T-helper 9 cell (primary cell): ENCODE results near the gene TYW1B.
"Not testable (repeated sequence)": the region's sequence is repeated elsewhere in the genome, so short reads cannot be mapped to it uniquely, and the experiment has no call there.

Experiments
- DNase-seq: peaks from one replicate; pipeline ENCODE4 v3.0.0-alpha.2; 2020

TYW1B gene

GRCh38 chr7:72690177-72690576, 137.8 kb downstream of the TYW1B start:
- DNase-seq, result not testable (repeated sequence)

GRCh38 chr7:72689344-72689743, 138.7 kb downstream of the TYW1B start:
- DNase-seq, result not testable (repeated sequence)

GRCh38 chr7:72681211-72681610, 146.8 kb downstream of the TYW1B start:
- not testable (repeated sequence) for DNase-seq

GRCh38 chr7:72676880-72677279, 151.1 kb downstream of the TYW1B start:
- not testable (repeated sequence) for DNase-seq

GRCh38 chr7:72676086-72676690, 151.8 kb downstream of the TYW1B start:
- not testable (repeated sequence) for DNase-seq

GRCh38 chr7:72675686-72676085, 152.3 kb downstream of the TYW1B start:
- DNase-seq, result not testable (repeated sequence)

GRCh38 chr7:72674394-72674793, 153.6 kb downstream of the TYW1B start:
- no peak for DNase-seq

- DNase-seq, result not testable (repeated sequence)
Measured at GRCh38 chr7:72670850-72671249, 157.2 kb downstream of the TYW1B start.

- DNase-seq, result not testable (repeated sequence)
Measured at GRCh38 chr7:72668435-72668834, 159.6 kb downstream of the TYW1B start.

GRCh38 chr7:72667049-72667448, 161.0 kb downstream of the TYW1B start:
- DNase-seq, result not testable (repeated sequence)

GRCh38 chr7:72648574-72648973, 179.4 kb downstream of the TYW1B start:
- DNase-seq, result not testable (repeated sequence)

GRCh38 chr7:72643708-72644107, 184.3 kb downstream of the TYW1B start:
- not testable (repeated sequence) for DNase-seq

- DNase-seq, result not testable (repeated sequence)
Measured at GRCh38 chr7:72641485-72642248, 186.3 kb downstream of the TYW1B start.

GRCh38 chr7:72640740-72641139, 187.3 kb downstream of the TYW1B start:
- not testable (repeated sequence) for DNase-seq

GRCh38 chr7:72635273-72635908, 192.6 kb downstream of the TYW1B start:
- not testable (repeated sequence) for DNase-seq

- DNase-seq, result not testable (repeated sequence)
Measured at GRCh38 chr7:72632765-72633292, 195.2 kb downstream of the TYW1B start.

GRCh38 chr7:72628375-72628774, 199.6 kb downstream of the TYW1B start:
- not testable (repeated sequence) for DNase-seq

- DNase-seq, result not testable (repeated sequence)
Measured at GRCh38 chr7:72626428-72627011, 201.5 kb downstream of the TYW1B start.

GRCh38 chr7:72625721-72626423, 202.1 kb downstream of the TYW1B start:
- DNase-seq, result not testable (repeated sequence)

- no peak for DNase-seq
Measured at GRCh38 chr7:72622532-72622931, 205.5 kb downstream of the TYW1B start.

- not testable (repeated sequence) for DNase-seq
Measured at GRCh38 chr7:72621761-72622187, 206.2 kb downstream of the TYW1B start.

- not testable (repeated sequence) for DNase-seq
Measured at GRCh38 chr7:72620923-72621322, 207.1 kb downstream of the TYW1B start.
